T-helper 1 cell treated with Interleukin-12 subunit alpha and Interleukin-12 subunit beta and Interleukin-4 antibody, amounts not matched to agents 30 μg/mL and 1 μg/mL, for 36 hours (primary cell): ENCODE data around the gene AVPI1.

Experiments used
- H3K27ac Mint-ChIP-seq: one replicate; pipeline ENCODE4 v1.8.0; 2021; ENCODE audit warnings: mild to moderate bottlenecking, mixed read lengths
- H3K27me3 Mint-ChIP-seq: one replicate; pipeline ENCODE4 v1.8.0; 2021; ENCODE audit warnings: low read depth, mixed read lengths
- H3K36me3 Mint-ChIP-seq: one replicate; pipeline ENCODE4 v1.8.0; 2021; ENCODE audit warnings: low read depth, mixed read lengths
- H3K4me1 Mint-ChIP-seq: one replicate; pipeline ENCODE4 v1.8.0; 2021; ENCODE audit warnings: low read depth, mixed read lengths
- H3K4me3 Mint-ChIP-seq: one replicate; pipeline ENCODE4 v1.8.0; 2021; ENCODE audit warnings: mild to moderate bottlenecking, moderate library complexity, mixed read lengths
- H3K9me3 Mint-ChIP-seq: one replicate; pipeline ENCODE4 v1.8.0; 2021; ENCODE audit warnings: mixed read lengths

The AVPI1 gene

DNA sequence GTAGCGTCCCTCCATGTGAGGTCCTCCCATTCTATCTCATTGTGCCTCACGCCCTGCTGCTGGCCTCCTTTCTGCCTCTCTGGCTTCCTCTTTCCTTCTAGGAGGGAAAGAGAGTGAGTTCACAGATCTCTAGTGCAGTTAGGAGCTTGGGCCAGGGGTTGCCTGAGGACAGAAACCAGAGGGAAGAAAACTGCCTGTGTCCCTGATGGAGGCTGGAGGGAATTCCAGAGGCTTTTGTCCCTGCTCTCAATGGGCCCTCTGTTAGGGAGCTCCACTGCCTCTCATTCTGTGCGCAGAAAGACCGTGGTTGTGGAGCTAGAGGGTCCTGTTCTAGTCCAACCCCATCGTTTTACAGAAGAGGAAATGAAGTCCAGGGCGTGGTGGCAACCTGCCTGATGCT, 31.1 kb upstream of the AVPI1 start:
- Mint-ChIP-seq H3K27ac (no peak overlapping the region), H3K9me3 (no peaks in the 10 kb centered on the region), H3K4me3 (no peak overlapping the region), H3K27me3 (peaks cover 27% of the 10 kb centered on the region), H3K4me1 (peaks cover 5% of the 10 kb centered on the region), H3K36me3 (no peaks in the 10 kb centered on the region)

DNA sequence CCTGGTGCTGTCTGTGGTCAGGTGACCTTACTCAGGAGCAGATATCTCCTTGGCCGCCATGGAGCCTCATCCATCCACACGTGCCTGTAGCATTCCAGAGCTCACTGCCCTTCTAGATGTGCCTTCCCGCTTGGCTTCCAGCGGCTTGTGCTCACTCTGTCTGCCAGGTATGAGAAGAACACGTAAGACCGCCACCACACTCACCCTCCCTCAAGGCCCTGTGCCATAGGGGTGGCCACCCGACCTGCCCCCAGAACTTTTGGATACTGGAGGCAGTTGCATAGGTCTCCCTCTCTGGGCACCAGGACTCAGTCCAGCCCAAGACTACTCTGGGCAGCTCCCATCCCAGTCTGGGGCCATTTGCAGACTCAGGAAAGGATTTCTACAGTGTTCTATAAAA, 30.6 kb upstream of the AVPI1 start:
- peaks cover 32% of the 10 kb centered on the region for H3K27me3 Mint-ChIP-seq
- no peak overlapping the region for H3K27ac Mint-ChIP-seq
- H3K36me3 Mint-ChIP-seq, result no peaks in the 10 kb centered on the region
- H3K4me3 Mint-ChIP-seq, result no peak overlapping the region
- H3K9me3 Mint-ChIP-seq, result no peaks in the 10 kb centered on the region
- H3K4me1 Mint-ChIP-seq, result peaks cover 9% of the 10 kb centered on the region

- Mint-ChIP-seq H3K9me3 (no peaks in the 10 kb centered on the region), H3K36me3 (no peaks in the 10 kb centered on the region), H3K27ac (no peak overlapping the region), H3K27me3 (peaks cover 43% of the 10 kb centered on the region), H3K4me3 (peak overlapping the region; percentile 98), H3K4me1 (peaks cover 8% of the 10 kb centered on the region)
Measured at GRCh38 chr10:97715259-97715874, 28.3 kb upstream of the AVPI1 start.

GRCh38 chr10:97714401-97715258, 27.6 kb upstream of the AVPI1 start:
- peaks cover 46% of the 10 kb centered on the region for H3K27me3 Mint-ChIP-seq
- H3K4me3 Mint-ChIP-seq, result peak overlapping the region; percentile 98
- peaks cover 9% of the 10 kb centered on the region for H3K4me1 Mint-ChIP-seq
- no peak overlapping the region for H3K27ac Mint-ChIP-seq
- no peaks in the 10 kb centered on the region for H3K36me3 Mint-ChIP-seq
- no peaks in the 10 kb centered on the region for H3K9me3 Mint-ChIP-seq

DNA sequence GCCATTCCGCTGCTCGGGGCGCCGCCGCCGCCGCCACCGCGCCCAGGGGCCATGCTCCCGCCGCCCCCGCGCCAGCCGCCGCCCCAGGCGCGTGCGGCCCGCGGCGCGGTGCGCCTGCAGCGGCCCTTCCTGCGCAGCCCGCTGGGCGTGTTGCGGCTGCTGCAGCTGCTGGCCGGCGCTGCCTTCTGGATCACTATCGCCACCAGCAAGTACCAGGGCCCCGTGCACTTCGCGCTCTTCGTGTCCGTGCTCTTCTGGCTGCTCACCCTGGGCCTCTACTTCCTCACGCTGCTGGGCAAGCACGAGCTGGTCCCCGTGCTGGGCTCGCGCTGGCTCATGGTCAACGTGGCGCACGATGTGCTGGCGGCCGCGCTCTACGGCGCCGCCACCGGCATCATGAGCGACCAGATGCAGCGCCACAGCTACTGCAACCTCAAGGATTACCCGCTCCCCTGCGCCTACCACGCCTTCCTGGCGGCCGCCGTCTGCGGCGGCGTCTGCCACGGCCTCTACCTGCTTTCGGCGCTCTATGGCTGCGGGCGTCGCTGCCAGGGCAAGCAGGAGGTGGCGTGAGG, 26.9 kb upstream of the AVPI1 start:
- H3K4me3 Mint-ChIP-seq, result peak overlapping the region; percentile 98
- no peaks in the 10 kb centered on the region for H3K36me3 Mint-ChIP-seq
- no peaks in the 10 kb centered on the region for H3K9me3 Mint-ChIP-seq
- peaks cover 49% of the 10 kb centered on the region for H3K27me3 Mint-ChIP-seq
- H3K27ac Mint-ChIP-seq, result peak overlapping the region; percentile 78
- peaks cover 12% of the 10 kb centered on the region for H3K4me1 Mint-ChIP-seq

GRCh38 chr10:97713339-97713825, 26.3 kb upstream of the AVPI1 start, which contains the start of gene MARVELD1:
Gene MARVELD1, plus strand, starts transcription at chr10:97713730. Its CDS starts 147 bp downstream, at chr10:97713877.
- Mint-ChIP-seq H3K4me1 (peaks cover 12% of the 10 kb centered on the region), H3K36me3 (no peaks in the 10 kb centered on the region), H3K4me3 (peak within 1 kb of the TSS; percentile 98), H3K27me3 (peaks cover 49% of the 10 kb centered on the region), H3K27ac (peak within 1 kb of the TSS; percentile 78), H3K9me3 (no peaks in the 10 kb centered on the region)

DNA sequence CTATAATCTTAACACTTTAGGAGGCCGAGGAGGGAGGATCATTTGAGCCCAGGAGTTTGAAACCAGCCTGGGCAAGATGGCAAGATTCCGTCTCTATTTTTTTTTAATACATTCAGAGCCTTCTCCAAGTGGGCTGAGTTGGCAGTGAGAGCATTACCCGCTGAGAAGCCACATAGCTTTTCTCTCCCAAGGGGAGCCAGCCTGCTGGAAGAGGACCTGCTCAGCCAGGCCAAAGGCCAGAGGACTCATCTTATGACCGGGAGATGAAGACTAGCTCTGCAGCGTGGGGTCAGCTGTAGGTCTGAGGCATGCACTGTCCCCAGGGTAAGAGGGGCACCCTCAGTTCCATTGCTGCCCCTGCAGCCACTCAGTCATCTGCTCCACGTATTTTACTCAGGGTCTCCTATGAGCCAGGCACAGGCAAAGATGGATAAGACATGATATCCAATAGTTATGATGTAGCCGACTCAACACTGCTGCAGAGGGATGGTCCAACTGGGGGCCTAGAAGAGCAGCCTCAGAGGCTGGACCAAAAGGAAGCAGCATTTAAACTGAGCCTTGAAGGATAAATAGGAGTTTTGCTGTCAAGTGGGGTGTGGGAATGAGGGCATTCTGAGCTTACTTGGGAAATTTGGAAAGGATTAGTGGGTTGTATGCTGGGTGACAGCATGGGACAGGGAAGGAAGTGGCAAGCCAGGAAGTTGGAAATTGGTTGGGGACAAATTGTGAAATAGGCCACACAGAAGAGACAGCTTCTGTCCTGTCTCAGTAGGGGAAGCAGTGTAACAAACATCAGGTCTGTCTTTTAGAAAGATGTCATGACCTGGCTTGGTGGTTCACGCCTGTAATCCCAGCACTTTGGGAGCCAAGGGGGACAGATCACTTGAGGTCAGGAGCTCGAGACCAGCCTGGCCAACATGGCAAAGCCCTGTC, 24.9 kb upstream of the AVPI1 start:
- Mint-ChIP-seq H3K36me3 (no peaks in the 10 kb centered on the region), H3K9me3 (no peaks in the 10 kb centered on the region), H3K27me3 (peaks cover 54% of the 10 kb centered on the region), H3K4me3 (peak overlapping the region; percentile 37), H3K27ac (no peak overlapping the region), H3K4me1 (peaks cover 11% of the 10 kb centered on the region)

GRCh38 chr10:97708976-97709946, 22.2 kb upstream of the AVPI1 start:
- Mint-ChIP-seq H3K36me3 (no peaks in the 10 kb centered on the region), H3K27me3 (peaks cover 34% of the 10 kb centered on the region), H3K4me3 (no peak overlapping the region), H3K4me1 (peaks cover 11% of the 10 kb centered on the region), H3K27ac (no peak overlapping the region), H3K9me3 (no peaks in the 10 kb centered on the region)

DNA sequence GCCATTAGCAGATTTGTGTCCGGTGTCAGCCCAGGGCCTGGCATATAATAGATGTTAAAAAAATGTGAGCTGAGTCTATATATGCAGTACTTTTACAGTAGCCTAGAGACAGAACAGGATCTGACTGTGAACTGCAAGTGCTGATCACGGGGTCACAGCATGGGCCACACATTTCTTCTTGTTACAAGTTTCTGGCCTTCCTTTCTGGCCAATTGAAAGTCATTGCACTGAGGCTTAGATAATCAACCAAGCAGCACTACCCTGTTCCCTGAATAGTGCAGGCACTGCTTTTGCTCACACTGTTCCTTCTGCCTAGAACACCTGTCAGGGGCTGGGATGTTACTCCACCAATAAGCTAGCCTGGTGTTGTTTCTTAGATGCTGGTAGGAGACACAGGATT, 21.1 kb upstream of the AVPI1 start:
- H3K4me3 Mint-ChIP-seq, result no peak overlapping the region

DNA sequence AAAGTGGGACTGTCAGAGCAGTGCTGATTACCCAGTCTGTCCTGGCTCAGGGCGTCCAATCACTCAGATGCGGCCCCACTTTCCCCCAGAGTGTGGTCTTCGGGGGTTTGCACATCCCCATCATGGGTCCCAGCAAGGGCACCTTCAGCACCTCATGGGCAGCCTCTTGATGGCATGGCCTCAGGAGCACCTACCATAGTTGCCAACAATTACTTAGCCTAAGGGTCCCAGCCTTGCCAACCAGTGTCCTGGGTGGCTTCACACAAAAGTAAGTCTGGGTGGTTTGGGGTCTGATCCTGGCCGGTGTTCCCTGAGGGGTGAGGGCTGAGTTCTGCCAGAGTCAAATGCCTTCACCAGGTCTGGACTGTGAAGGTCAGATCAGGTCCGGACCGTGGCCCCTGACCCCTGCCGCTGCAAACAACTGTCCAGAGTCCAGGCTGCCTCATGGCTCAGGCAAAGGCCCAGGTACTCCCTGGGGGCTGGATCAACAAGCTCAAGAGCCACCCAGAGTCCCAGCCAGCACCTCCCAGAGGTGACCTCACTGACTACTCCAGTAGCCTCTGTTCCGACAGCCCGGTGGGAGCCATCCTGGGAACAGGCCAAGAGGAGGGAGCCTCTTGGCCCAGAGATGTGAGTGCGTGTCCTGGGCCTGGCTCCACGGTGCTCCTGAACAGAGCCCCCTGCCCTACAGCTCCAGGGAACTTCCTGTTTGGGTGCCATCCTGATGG, 20.3 kb upstream of the AVPI1 start:
- Mint-ChIP-seq H3K27me3 (peaks cover 37% of the 10 kb centered on the region), H3K36me3 (no peaks in the 10 kb centered on the region), H3K4me1 (peaks cover 5% of the 10 kb centered on the region), H3K4me3 (no peak overlapping the region), H3K9me3 (no peaks in the 10 kb centered on the region), H3K27ac (no peak overlapping the region)

More for the DNA sequence above, 21.1 kb upstream of the AVPI1 start:
- Mint-ChIP-seq H3K36me3 (no peaks in the 10 kb centered on the region), H3K4me1 (peaks cover 9% of the 10 kb centered on the region), H3K9me3 (no peaks in the 10 kb centered on the region), H3K27me3 (peaks cover 40% of the 10 kb centered on the region), H3K27ac (no peak overlapping the region)

- peaks cover 5% of the 10 kb centered on the region for H3K4me1 Mint-ChIP-seq
- peaks cover 25% of the 10 kb centered on the region for H3K27me3 Mint-ChIP-seq
- H3K4me3 Mint-ChIP-seq, result no peak overlapping the region
- H3K27ac Mint-ChIP-seq, result no peak overlapping the region
- no peaks in the 10 kb centered on the region for H3K9me3 Mint-ChIP-seq
- no peaks in the 10 kb centered on the region for H3K36me3 Mint-ChIP-seq
Measured at GRCh38 chr10:97705006-97705670, 18.1 kb upstream of the AVPI1 start.

GRCh38 chr10:97704341-97704740, 17.3 kb upstream of the AVPI1 start:
- Mint-ChIP-seq H3K27me3 (peaks cover 23% of the 10 kb centered on the region), H3K36me3 (no peaks in the 10 kb centered on the region), H3K27ac (no peak overlapping the region), H3K4me1 (peaks cover under 1% of the 10 kb centered on the region), H3K9me3 (no peaks in the 10 kb centered on the region), H3K4me3 (no peak overlapping the region)
